ENCODE measurements around the gene C1R.

- TF ChIP-seq YY1 (IDR thresholded peaks at IDR 0.05; ENCODE audit: insufficient read depth, insufficient read length) (no peak), SUZ12 (IDR thresholded peaks at IDR 0.05; ENCODE audit: extremely low read depth, insufficient read depth, insufficient read length) (no peak), ZNF274 (IDR thresholded peaks at IDR 0.05; ENCODE audit: low read depth, low read length) (no peak)
Measured at GRCh38 chr12:7068240-7068993, 23.8 kb downstream of the C1R start.

All from NT2/D1 (cell line).